Measurements from ENCODE around the gene LRRC4B. TPM values are rescaled to one million over a fixed set of nuclear protein-coding genes. Genes with fewer than 3 reads are reported as not detected.

LRRC4B gene
- total RNA-seq, 4 donors from 2014 or later, result 0.24 to 1.0 (median 0.81) TPM

- Histone ChIP-seq H3K4me3 (no peak overlapping the region), H3K27me3 (peaks cover 49% of the 10 kb centered on the region), H3K27ac (no peak overlapping the region), H3K9me3 (no peaks in the 10 kb centered on the region), H3K4me1 (no peaks in the 10 kb centered on the region), H3K36me3 (no peaks in the 10 kb centered on the region)
- DNase-seq (ENCODE audit: low spot score in 2 of 2), result no peak
- TF ChIP-seq CTCF (IDR thresholded peaks at IDR 0.05) (no peak), POLR2A (IDR thresholded peaks at IDR 0.05) (no peak), EP300 (IDR thresholded peaks at IDR 0.05) (no peak), POLR2AphosphoS5 (IDR thresholded peaks at IDR 0.05) (no peak)
- 94% methylated on average over 16 of the region's 18 CpGs for WGBS
Measured at GRCh38 chr19:50490411-50490811, 77.8 kb downstream of the LRRC4B start.

- Histone ChIP-seq H3K36me3 (no peaks in the 10 kb centered on the region), H3K27me3 (peaks cover 49% of the 10 kb centered on the region), H3K4me1 (no peaks in the 10 kb centered on the region), H3K4me3 (no peak overlapping the region), H3K9me3 (no peaks in the 10 kb centered on the region), H3K27ac (no peak overlapping the region)
- WGBS, result 33% methylated on average over 23 of the region's 24 CpGs
- no peak for TF ChIP-seq POLR2AphosphoS5 (IDR thresholded peaks at IDR 0.05)
- TF ChIP-seq CTCF (IDR thresholded peaks at IDR 0.05), result no peak
- no peak for TF ChIP-seq EP300 (IDR thresholded peaks at IDR 0.05)
- no peak for TF ChIP-seq POLR2A (IDR thresholded peaks at IDR 0.05)
- no peak for DNase-seq (ENCODE audit: low spot score in 2 of 2)
Measured at GRCh38 chr19:50489461-50490011, 78.7 kb downstream of the LRRC4B start.

GRCh38 chr19:50488389-50489194 lies 79.6 kb downstream of the LRRC4B start:
- 21% methylated on average over 13 of the region's 13 CpGs for WGBS
- H3K4me3 ChIP-seq, result no peak overlapping the region
- peaks cover 49% of the 10 kb centered on the region for H3K27me3 ChIP-seq
- DNase-seq (ENCODE audit: low spot score in 2 of 2), result no peak
- no peak for TF ChIP-seq CTCF (IDR thresholded peaks at IDR 0.05)
- TF ChIP-seq EP300 (IDR thresholded peaks at IDR 0.05), result no peak
- TF ChIP-seq POLR2A (IDR thresholded peaks at IDR 0.05), result no peak
- no peak for TF ChIP-seq POLR2AphosphoS5 (IDR thresholded peaks at IDR 0.05)
- H3K9me3 ChIP-seq, result no peaks in the 10 kb centered on the region
- H3K4me1 ChIP-seq, result no peaks in the 10 kb centered on the region
- no peak overlapping the region for H3K27ac ChIP-seq
- peaks cover 1% of the 10 kb centered on the region for H3K36me3 ChIP-seq

GRCh38 chr19:50486823-50487515 lies 81.3 kb downstream of the LRRC4B start:
- no peak for DNase-seq (ENCODE audit: low spot score in 2 of 2)
- peaks cover 49% of the 10 kb centered on the region for H3K27me3 ChIP-seq
- TF ChIP-seq POLR2AphosphoS5 (IDR thresholded peaks at IDR 0.05), result no peak
- no peak for TF ChIP-seq CTCF (IDR thresholded peaks at IDR 0.05)
- no peak for TF ChIP-seq EP300 (IDR thresholded peaks at IDR 0.05)
- no peak for TF ChIP-seq POLR2A (IDR thresholded peaks at IDR 0.05)

More at GRCh38 chr19:50486823-50487515, 81.3 kb downstream of the LRRC4B start:
- Histone ChIP-seq H3K4me3 (no peak overlapping the region), H3K27ac (no peak overlapping the region), H3K4me1 (no peaks in the 10 kb centered on the region), H3K9me3 (no peaks in the 10 kb centered on the region), H3K36me3 (peaks cover 16% of the 10 kb centered on the region)
- 74% methylated on average over 18 of the region's 18 CpGs for WGBS
